Ramos (cell line): ENCODE measurements around the gene SLC39A1.

ENCODE experiments used
- in situ Hi-C: fragments of 300-500 bp; cut with MboI; formaldehyde crosslinking; loops from one replicate; pipeline ENCODE4 v1.14.3; 2022; ENCODE audit warnings: low sequenced_read_pairs; ENCODE audit not compliant: unreplicated experiment

Gene SLC39A1

DNA sequence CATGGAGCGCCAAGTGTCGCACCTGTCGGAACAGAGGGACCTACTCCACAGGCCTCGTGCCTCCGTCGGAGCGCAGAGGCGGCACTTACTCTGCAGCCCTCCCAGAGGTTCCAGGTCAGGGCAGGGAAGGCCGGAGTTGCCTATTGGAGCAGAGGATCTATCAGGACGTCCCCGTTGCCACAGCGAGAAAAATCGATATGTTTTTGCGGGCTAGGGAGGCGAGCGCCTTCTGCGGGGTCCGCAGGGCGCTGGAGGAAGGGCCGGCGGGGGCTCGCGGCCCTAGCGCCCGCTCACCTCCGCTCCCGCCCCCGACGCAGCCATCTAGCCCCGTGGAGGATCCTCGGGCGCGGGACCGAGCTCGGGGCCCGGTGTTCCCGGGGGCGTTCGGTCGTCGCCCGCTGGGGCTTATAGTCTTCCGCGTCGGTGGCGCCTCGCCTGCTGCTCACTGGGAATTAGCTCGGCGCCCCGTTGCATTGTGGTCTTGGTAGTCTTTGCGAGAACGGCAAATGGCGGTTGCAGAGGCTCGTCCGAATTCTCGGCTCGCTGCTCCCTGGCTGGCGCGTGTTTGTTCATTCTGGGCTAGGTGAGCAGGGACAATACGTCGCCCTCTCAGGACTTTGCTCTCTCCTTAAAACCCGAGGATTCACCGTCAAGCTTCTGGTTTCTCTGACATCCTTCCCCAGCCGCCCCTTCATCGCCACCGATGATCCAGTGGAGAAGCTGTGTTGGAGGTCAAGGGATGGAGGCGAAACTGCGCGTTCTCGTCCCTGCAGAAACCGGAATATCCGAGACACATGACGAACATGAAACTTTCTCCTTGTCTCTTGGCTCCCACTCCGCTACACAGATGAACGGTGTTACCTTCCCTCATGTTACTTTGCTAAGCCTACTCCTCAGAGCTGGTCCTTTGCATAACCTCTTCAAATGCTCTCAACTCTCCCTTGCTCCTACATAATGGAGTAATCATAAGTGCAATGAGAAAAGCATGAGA is 14.2 kb upstream of the SLC39A1 start, which contains the start of gene JTB:
Gene JTB, minus strand, starts transcription at position 425 of the 991 bp plus-strand sequence. Its CDS starts 422 bp downstream, at position 3.
- in situ Hi-C loops: loop anchor here (5.0 kb wide), 1 partner anchor 180 kb away; no protein-coding TSS in a partner anchor

DNA sequence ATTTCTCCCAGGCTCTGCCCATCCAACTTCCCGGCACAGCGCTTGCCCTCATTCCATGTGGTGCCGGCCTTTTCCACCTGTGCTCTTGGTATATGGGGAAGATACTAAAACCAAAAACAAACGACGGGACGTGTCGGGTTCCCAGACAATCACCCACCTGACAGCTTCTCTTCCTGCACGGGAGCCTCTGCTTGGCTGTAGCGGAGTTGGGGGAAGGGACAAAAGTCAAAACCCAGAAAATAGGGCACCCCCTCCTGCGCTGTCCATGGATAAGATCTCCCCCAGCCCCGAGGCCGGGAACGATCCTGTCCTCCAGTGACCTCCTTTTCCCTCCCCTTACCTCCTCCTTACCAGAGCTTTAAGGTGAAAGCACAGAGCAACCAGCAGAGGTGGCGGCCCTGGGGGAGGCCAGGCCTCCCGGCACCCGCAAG is 13.5 kb upstream of the SLC39A1 start:
- in situ Hi-C loops: loop anchor here (5.0 kb wide), 1 partner anchor 180 kb away; no protein-coding TSS in a partner anchor

DNA sequence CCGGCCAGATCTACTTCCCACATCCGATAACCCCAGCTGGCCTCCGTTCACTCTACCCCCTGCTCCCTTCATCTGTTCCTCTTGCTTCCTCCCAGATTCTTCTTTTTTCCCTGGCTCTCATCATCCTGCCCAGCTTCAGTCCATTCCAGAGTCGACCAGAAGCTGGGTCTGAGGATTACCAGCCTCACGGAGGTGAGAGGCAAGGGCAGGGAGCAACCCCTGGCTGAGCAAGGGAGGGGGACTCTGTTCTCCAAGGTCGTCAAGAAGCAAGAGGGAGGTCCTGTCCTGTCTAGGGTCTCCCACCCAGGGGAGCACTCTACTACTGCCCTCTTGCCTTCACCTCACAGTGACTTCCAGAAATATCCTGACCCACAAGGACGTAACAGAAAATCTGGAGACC is 10.2 kb upstream of the SLC39A1 start:
- in situ Hi-C loops: no loop called here

DNA sequence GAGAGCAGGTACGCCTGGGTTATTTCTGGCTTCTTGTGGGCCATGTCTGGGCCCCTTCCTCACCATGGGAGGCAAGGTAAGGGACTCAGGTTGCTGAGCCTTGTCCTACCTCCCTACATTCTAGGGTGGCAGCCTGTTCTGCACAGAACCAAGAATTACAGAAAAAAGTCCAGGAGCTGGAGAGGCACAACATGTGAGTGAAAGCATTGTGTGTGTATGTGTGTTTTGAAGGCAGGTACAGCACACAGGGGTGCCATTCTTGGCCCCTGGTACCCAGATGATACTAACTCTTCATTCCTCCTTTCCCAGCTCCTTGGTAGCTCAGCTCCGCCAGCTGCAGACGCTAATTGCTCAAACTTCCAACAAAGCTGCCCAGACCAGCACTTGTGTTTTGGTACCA is 9.7 kb upstream of the SLC39A1 start:
- in situ Hi-C loops: no loop called here

DNA sequence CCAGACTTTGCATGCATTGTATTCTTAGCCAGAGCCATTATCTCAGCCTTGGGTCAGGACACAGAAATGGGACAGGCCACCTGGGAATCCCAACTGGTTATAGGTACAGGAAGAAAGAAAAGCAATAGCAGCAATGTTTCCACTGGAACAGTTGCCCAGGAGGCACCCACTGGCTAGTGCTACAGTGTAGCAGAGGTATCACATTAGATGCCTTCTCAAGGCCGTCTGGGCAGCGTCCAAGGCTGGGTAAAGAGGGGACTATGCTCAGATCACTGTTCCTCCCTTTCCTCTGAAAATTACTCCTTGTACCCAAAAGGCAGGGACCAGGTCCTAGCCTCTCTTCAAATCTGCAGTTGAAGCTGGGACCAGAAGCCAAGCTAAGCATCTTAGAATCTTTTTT is 7.0 kb upstream of the SLC39A1 start:
- in situ Hi-C loops: no loop called here

DNA sequence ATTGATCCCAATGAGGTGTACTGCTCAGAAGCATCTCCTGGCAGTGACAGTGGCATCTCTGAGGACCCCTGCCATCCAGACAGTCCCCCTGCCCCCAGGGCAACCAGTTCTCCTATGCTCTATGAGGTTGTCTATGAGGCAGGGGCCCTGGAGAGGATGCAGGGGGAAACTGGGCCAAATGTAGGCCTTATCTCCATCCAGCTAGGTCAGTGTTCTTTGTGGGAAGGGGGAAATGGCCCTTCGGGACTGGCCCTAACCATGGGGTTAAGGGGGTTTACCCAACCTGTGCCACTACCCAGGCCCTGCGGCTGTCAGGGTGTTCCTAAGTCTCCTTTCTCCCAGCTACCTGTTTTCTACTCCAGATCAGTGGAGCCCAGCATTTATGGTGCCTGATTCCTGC is 5.6 kb upstream of the SLC39A1 start:
- in situ Hi-C loops: no loop called here

DNA sequence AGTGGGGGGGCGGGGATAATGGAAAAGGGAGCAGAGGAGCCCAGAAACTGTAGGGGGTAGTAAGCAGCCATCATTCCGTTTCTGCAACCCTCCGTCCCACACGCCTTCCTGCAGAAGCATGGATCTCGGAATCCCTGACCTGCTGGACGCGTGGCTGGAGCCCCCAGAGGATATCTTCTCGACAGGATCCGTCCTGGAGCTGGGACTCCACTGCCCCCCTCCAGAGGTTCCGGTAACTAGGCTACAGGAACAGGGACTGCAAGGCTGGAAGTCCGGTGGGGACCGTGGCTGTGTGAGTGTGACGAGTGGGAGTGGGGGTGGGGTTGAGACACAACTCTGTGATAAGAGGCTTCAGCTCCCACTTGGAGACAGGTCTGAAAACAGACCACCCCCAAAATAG is 5.1 kb upstream of the SLC39A1 start:
- in situ Hi-C loops: no loop called here

DNA sequence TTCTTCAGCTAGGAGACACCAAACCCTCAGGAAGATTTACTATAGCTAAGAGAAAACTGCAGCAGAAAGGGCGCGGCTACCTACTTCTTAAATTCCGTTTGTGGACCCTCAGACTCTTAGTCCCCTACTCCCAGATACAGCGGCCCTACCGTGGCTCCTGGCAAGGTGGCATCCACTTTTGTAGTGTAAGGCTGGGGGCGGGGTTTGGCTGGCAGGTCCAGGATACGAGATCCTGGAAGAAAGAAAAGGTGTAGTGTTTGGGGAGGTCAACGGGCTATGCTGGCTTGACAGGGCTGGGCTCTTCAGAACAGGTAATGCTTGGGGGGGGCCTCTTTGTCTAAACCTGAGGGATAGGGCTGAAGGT is 4.6 kb upstream of the SLC39A1 start:
- in situ Hi-C loops: no loop called here

DNA sequence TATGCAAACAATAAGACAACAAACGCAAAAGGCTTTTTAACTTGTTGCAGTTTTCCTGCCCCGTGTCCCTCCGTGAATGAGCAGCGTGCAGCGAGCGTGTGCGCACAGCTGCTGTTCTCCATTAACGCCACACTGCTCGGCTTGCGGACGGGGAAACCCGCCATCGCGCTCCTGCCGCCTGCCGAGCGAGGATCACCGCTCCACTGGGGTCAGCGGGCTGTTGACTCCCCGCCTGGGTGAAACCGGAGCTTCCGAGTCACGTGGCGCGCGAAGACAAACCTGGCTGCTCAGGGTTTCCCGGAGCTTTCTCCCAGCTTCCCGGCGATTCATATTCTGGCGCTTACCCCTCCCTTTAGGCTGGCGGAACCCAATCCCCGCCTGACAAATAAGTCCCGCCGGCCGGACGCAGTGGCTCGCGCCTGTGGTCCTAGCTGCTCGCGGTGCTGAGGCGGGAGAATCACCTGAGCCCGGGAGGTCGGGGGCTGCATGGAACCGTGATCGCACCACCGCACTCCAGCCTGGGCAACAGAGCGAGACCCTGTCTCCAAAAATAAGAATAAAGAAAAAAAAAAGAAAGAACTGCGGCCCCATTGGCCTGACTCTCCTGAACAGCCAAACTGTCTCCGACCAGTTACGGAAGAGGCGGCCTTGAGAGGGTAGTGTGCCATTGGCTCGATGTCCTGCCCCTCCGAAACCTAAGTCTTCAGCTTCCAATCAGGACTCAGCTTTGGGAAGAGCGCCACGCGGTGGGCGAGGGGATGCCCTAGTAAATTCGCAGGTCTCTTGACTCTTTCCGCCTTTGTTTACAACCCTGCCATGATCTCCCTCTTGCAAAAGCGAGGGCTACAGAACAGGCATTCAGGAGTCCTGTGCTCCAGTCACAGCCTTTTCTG is 4.0 kb upstream of the SLC39A1 start, which contains the start of gene CREB3L4:
Gene CREB3L4, plus strand, starts transcription at position 796 of the 893 bp plus-strand sequence. CDS start 624 bp downstream, outside the sequence.
- in situ Hi-C loops: no loop called here

DNA sequence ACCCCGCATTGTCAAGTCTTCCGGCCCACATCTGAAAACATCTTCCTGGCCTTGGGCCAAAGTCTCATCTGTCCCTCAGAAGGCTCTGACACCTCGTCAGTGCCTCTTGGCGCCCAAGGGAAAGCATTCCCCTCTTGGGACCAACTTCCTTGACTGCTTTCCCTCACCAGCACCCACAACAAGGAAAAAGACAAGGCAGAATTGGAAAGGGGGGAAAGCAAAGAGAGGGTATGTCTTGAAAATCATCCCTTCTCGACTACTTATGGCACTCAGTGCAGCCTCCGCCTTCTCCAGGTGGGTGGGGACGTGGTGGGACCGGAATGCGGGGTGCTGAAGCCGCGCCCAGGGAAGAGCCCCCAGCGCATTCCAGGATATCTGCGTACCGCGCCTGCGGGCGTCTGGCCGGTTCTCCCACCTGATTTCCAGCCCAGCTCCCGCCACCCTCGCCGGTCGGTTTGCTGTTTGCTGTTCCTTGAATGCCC is 554 bp upstream of the SLC39A1 start:
- in situ Hi-C loops: no loop called here

DNA sequence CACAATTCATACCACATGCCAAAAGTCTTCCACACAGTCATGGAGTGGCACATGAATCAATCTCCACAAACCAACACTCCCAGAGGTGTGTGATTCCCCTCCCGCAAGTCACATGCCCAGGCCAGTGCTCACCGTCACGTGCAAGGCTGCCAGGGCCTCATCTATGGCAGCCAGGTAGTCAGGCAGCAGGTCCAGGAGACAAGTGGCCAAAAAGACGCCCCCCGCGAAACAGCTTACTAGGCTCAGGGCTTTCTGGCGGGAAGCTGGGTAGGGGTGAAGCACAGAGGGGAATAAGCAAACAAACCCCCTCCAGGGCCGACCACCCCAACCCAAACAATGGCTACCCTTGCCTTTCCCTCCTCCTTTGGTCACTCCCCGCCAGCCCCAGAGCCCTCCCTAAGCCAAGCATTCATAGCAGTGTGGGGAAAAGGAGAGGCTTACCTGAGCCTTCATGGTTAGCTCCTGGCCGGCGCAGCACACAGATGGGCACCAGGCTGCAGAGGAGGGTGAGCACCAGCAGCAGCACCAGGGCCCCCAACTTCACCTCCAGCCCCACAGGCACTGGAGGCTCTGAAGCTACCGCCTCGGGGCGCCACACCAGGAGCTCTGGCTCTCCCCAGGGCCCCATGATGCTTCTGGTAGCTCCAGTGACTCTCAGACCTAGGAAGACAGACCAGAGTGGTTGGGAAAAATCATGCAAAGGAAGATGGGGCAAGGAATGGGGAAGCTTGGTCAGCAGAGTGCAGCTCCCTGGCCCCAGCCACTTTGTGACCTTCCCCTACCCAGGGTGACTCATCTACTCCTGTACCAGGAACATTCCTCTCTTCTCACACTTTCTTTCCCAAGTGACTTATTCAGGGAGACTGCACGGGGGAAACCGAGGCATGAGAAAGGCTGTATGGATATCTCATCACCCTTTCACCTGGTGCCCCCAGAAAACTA is 978 bp downstream of the SLC39A1 start:
- in situ Hi-C loops: no loop called here

DNA sequence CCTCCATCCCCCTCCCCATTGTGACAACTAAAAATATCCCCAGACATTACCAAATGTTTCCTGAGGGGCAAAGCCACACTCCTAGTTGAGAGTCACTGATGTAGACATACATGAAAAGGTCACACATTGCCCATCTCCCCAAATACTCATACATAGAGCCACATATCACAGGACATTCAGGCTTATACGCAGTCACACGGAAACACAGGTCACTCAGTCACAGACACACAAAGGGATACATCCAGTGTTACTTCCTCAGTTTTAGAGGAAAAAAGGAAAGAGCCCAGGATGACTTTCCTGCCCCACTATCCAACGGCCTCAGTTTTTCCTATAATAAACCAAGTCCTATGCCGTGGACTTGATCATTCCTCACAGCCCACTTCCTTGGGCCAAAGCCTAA is 1.9 kb downstream of the SLC39A1 start:
- in situ Hi-C loops: no loop called here

DNA sequence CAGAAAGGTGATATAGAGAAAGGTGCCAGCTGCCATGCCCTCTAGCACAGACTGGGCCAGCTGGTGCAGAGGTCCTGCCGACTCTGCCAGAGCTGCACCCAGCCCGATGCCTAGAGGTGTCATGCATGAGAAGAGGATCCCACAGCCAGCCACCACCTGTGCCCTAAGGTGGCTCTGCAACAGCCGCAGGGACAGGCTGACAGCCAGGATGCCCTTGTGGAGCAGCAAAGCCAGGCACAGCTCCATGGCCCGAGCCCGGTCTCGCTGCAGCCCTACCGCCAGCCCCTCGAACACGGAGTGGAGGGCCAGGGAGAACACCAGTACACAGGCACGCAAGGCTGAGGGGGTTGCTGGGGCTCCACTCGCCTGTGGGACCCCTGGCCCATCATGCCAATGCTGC is 3.1 kb downstream of the SLC39A1 start:
- in situ Hi-C loops: no loop called here

DNA sequence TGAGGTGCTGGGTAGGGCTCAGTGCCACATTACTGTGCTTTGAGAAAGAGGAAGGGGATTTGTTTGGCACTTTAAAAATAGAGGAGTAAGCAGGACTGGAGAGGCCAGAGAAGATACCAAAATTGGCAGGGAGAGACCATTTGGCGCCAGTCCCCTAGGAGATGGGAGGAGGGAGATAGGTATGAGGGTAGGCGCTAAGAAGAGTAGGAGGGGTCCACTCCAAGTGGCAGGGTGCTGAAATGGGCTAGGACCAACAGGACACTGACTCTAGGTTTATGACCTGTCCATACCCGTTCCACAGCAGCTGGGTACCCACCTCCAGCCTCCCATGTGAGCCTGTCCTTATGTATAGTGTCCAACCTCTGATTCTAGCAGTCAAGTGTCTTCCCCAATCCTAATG is 3.9 kb downstream of the SLC39A1 start:
- in situ Hi-C loops: no loop called here

DNA sequence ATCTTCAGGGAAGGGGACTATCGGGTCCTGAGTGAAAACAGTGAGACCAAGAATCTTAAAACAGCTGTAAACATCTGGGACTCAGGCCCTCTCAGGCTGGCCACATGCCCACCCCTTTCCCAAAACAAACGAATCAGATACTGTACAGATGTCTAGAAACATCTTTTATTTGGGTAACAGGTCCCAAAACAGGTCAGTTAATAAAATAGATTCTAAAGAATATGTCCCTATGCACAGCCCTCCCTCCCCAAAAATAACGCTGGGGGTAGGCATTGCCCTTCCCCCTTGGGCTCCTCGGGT is 4.4 kb downstream of the SLC39A1 start:
- in situ Hi-C loops: no loop called here

DNA sequence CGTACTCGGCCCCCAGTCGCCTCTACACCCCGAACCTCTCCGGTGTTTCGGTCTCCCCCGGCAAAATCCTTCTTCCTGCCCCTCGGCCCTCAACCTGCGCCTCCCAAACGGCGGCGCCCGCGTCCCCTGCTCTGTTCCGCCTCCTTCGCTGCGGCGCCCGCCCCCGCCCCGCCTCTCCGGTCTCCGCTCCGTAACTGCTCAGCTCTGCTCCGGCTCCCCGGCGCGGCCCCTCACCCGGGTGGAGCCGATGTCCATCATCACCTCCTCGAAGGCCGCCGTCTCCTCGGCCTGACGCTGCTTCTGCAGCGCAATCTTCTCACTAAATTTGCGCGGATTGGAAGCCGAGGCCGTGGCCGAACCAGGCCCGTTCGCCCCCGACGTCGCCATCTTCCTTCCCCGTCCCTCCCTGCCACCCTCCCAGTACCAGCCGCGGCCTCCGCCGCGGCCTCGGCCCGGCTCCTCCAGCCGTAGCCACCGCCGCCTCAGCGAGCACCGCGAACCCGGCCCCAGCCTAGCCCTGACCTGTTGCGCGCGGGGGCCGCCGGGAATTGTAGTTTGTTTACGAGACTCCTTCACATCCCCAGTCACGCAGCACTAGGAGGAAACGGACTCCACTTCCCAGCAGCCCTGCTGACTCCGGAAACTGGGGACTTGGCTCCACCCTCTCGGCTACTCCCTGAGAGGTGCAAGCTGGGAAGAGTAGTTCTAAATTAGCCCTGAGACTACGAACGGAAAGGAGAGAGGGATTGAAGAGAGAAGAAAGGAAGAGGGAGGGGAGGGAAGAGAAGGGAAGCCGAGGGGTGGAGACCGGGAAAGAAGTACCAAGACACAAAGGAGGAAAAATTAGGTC is 5.0 kb downstream of the SLC39A1 start, which contains the start of gene CRTC2:
Gene CRTC2, minus strand, starts transcription at position 502 of the 850 bp plus-strand sequence. Its CDS starts 115 bp downstream, at position 387.
- in situ Hi-C loops: no loop called here

DNA sequence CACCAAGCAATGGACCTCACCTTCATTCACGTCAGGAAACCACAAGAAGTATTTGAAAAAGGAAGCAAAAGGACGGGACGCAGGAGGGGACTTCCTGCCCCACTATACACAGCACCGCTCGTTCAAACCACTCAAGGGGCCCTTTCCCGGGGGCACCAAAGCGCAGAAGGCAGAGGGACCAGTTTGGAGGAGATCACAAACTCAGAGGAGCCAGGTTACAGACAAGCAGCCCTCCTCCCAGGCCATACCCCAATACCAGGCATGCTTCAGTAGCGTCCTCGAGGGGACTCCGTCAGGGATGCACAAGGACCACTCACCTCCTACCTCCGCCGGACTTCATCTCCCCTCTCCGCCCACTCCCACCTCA is 5.6 kb downstream of the SLC39A1 start:
- in situ Hi-C loops: no loop called here

DNA sequence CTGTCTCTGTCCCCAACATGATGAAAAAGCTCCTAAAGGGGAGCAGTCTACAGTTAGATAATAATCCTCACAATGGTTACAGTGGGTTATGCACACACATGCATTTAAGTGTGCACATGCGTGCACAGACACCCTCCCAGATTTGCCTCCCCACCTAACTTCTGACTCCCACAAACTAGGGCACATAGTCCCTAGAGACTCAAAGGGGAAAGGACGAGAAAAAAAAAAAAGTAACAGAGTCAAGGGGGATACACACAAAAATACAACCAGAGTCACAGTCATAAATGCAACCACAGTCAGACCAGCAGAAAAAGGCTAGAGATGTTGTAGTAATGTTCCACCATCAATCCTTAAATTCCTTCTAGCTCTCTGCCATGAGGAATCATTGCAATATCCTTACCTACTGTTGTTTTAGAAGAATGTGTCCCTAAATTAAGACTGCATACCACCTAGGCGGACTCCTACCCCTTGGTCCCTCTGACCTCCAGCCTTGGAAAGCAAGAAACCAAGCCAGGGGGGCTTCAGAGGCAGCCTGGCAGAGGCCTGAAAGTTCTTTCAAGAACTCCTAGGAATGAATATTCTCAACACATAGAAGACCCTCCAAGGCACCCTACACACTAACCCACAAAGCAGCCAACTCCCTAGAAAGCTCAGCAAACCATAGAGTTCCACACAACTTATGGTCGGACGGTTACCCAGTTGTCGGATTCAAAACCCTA is 6.2 kb downstream of the SLC39A1 start:
- in situ Hi-C loops: no loop called here
